HG02678 (cell line): ENCODE measurements around the gene SNAP23.
A peak's percentile ranks its signal among the peaks of the same experiment; 100 is the strongest.

Experiments used
- ATAC-seq: cut with Tn5 transposase; IDR thresholded peaks from one replicate; pipeline ENCODE4 v1.9.1; 2021; ENCODE audit warnings: mild to moderate bottlenecking, moderate library complexity; ENCODE audit not compliant: unreplicated experiment

The SNAP23 gene

DNA sequence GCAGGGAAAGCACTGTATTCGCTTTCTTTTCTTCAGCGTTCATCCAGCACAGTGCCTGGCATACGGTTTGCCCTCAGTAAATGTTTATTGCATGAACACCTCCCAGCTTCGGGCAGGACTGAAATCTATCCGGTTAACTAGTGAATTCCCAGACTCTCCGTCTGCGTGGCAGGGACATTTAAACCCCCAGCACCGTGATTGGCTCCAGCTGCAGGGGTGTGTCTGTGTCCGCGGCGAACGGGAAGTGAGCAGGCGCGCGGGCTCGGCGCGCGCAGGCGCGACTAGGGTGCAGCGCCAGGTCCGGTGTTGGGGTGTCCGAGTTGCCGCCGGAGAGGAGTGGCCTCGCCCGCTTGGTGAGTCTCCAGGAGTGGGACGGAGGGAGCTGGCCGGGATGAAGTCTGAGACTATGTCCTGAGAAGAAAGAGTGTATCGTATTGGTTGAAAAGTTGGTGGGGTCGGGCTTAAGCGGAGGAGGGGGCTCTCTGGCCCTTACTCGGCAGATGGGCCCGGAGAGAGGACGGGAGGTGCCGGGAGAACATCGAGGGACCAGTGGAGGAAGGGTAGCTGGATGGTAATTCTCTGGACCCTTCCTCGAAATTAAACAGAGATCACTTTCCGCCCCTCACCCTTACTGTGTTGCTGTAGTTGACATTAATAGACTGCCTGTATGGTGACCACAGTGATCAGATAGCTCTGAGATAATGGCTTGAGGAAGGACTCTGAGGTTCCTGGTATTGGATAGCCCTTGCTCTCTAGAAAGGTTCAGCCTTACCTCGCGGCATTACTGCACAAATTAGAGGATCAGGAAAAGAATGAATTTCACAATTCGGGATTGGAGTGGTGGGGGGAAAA, at the start of gene SNAP23:
SNAP23 (plus strand) TSS at position 274 of the 852 bp plus-strand sequence. CDS start 16,213 bp downstream, outside the sequence.
- ATAC-seq, result peak; percentile 87

DNA sequence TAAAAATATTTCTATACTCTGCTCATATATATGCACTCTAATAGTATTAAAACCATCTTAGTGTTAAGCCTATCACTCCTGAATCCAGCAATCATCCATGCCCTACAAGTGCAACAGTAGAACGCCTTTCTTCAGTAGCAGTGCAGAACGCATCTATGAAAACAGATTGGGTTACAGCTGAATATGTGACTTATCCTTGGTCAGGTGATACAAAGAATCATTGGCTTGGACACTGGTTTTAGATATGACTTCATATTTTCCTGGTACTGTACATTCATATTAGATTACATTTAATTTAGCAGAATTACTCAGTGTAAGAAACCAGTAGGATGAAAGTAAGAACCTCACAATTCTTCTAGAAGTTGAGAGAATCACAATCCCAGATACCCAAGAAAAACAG, 47.8 kb upstream of the SNAP23 start:
- no peak for ATAC-seq

DNA sequence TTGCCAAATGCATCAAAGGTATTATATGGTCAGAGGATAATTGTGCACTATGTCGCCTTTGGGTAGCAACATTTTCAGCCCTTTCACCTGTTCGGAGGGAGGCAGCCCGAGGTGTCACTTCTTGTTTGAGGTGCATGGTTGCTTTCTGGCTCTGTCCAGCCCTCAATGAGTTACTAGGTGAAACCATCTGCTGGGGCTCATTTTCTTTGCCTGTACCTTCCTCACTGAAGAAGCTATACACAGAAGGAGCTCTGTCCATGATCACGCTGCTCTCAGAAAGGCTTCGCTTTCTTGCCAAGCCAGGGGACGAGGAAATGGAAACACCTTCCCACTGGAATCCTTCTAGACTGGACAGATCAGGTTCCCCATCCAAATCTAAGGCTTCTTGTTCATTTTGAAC, 47.2 kb upstream of the SNAP23 start:
- no peak for ATAC-seq

DNA sequence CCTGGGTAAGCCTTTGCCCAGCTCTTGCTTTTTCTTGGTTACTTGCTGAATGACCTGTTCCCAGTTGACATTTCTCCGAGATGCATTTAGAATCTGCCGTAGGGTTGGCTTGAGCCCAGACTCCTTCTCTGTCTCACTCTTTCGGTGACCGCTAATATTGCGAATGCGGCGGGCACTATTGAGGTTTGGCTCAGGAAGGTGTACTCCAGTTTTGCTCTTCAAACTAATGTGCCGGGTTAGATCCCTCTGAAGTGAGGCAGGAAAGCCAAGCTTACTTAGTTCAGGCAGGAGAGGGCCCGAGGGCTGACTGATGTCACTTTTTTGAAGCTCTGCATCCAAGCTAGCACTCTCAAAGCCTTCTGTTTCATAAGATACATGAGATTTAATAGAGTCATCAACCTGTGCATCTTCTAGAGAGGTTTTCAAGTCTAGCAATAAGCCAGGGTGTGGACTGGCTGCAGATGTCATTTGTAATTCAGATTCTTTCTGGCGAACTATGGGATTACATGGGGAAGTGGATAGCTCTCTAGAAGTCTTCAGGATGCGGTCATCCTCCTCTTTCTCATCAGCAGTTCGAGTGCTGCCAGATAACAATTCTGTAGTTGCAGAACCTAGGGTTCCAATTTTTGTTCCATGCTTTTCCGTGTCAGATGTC, 45.5 kb upstream of the SNAP23 start:
- no peak for ATAC-seq

DNA sequence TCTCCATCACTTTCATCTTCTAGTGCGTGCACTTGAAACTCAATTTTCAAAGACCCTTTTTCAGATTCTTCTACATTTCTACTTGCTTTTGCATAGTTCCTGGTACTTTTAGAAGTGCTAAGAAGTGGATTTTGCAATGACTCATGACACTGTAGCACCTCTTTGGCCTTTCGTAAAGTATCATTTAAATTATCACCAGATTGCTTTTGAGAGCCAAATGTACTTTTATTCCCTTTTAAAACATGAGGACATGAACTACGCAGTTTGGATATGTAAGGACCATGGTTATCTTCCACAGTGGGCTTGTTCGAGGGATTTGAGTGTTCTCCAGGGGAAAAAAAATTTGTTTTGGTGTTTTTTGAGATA, 45.0 kb upstream of the SNAP23 start:
- no peak for ATAC-seq

DNA sequence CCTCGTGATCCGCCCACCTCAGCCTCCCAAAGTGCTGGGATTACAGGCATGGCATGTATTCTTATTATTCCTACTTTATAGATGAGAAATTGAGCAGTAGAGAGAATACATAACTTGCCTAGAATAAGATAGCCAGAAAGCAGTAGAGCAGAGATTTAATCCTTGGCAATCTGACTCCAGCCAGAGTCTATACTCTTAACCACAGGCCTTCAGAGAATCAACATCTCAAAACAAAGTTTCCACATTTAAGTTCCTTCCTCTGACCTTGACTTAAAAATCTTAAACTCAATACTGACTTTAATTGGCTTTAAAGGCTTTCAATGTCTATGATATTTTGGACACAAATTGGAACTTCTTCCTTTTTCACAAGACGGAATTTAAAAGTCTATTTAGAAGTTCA, 41.6 kb upstream of the SNAP23 start:
- ATAC-seq, result no peak

DNA sequence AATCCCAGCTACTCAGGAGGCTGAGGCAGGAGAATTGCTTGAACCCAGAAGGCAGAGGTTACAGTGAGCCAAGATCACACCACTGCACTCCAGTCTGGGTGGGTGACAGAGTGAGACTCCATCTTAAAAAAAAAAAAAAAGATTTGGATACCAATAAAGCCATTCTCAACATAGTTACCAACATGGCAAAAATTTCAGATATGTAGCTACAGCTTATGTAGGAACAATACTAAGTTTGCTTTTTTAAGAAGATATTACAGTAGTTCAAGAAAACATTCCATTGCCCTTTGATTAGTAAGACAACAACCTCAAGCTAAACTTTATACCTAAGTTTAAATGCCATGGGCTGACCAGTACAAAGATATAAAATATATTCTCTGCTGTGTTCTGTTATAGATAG, 38.9 kb upstream of the SNAP23 start:
- ATAC-seq, result no peak

DNA sequence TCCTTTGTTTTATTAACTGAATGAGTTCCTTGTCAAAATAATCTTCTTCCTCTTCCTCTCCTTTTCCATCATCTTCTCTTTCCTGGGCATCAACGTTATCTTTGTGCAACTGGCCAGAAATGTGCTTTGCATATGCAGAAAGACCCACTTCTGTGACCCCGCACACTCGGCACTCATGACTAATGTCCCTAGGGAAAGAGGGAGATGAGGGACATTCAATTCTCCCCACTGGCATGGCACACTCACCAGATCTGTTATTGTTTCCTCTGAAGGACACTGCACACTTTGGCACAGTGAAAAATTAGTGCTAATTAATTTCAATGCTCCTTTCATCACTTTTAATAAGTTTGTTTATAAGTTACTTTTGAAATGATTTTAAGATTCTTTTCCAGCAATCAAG, 38.5 kb upstream of the SNAP23 start:
- no peak for ATAC-seq

DNA sequence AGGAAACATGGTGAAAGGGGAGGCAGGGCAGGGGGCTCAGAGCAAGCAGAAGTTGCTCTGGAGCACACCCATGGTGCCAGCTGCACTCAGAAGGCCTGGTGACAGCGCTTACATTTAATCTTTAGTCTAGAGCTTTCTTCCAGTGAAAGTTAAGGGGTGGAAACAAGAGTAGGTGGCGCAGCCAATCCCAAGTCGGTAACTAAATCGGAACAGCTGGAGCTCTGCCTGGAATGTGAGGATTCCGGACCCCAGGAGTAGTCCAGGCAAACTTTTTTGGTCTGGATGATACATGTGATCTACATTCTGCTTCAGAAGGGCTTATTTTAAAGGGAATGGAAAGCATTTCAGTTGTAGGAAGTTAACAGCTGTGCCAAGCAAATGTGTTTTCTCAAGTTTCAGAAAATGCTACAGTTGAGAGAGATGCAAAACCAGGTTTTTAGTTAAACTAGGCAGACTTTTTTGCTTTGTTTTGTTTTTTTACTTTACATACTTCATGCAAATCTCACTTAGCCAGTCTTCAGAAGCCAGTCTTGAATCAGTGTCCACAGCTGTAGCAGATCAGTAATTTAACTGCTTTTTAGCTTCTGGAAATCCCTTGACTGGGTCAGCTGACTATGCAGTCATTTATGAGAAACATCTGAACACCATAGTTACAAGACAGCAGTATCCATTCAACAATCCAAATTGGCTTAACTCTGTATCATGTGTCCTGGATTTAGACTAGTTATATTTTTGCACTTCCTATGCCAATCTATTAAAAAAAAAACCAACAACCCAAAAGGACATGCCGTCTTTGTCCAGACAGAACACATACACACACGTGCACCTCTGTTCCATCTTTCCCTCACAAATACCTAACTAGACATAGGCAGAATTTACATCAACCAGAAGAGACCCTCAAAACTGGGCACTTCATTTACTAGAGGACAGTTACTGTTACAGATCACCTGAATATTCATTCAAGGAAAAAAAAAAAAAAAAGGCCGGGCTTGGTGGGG, 37.7 kb upstream of the SNAP23 start:
- peak; percentile 83 for ATAC-seq

DNA sequence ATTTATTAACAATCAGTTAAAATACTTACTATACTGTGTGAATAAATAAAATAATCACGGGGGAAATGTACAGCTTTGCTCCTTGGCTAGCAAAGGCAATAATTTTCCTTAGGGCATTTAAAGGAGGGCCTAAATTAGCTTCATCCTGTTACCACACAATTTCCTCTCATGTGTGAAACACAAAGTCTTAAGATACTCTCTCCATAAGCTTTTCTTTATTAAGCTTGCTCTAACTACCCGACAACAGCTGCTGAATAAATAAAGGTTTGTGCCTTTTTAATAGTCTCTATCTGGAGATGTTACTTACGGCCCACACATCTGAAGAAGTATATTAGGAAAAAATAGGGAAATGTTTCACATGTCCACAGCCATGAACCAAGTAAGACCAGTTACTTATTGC, 34.2 kb upstream of the SNAP23 start:
- ATAC-seq, result no peak

DNA sequence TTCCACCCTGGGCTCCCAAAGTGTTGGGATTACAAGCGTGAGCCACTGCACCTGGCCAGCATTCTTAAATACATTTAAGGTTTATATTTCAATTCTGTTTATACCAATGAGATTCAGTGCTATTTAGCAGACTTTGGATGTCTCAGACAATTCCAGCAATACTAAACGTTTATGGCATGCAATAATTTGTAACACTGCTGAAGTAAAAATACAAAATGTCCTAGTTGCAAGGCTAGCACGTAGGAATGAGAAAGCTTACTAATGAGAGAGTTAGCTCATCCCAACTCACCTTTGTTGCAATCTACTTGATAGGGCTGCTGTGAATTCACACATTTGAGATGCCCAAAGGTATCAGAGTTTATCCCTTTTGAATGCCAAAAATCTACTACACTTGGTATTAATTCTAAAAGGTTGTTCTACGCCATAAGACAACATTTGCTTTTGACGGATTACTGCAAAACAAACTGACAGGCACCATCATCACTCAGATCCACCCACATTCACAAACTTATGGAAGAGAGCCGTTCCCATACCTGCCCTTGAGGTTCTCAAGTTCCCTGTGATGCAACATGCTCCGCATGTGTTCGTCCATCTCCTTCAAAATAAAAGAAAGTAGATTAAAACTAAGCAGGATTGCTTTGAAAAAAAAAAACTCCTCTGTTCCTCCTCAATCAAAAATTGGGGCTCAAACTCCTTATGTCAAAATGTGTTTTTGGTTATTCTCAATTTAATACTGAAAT, 29.7 kb upstream of the SNAP23 start:
- no peak for ATAC-seq

DNA sequence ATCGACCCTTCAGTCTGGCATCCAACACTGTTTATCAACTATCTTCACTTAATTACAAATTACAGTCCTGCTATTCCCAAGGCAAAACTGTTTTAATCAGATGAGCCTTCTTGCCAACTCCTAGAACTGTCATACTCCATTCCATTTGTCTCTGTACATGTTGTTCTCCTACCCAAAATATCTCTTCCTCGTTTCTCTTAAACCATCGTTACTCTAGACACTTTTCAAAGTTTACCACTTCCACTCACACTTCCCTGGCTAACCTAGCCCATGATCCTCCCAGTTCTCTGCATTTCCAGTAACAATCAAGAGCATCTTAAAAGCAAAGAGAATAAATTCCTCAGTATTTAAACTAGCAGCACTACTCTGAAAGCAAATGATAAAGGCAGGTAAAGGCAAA, 24.4 kb upstream of the SNAP23 start:
- ATAC-seq, result no peak

DNA sequence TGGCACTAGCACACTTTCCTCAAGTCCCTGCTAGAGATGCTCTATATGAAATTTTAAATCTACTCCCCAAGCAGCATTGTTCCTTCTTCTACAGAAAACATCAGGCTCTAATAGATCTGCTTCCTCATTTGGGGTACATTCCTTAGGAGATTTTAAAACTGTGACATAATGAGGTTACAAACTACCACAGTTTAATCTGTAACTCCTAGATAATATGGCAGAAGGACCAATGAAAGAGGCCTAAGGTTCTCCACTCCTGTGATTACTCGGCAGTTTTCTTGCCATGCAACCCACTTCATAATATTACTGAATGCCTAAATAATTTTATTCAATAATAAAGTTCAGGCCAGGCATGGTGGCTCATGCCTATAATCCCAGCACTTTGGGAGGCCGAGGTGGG, 20.6 kb upstream of the SNAP23 start:
- ATAC-seq, result no peak

DNA sequence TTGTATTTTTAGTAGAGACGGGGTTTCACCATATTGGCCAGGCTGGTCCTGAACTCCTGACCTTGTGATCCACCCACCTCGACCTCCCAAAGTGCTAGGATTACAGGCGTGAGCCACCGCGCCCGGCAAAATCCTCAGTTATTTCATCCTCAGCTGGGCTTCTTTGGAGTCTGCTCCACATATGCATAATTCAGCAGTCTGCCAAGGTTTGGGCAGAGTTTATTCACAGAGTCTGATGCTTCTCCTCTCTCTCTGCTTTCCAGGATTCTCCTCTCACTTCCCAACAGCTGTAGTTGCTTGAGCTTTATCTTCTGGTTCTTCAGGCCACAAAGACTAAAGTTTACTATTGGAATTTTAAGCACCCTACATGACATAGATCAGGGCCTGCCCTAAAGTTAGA, 12.7 kb upstream of the SNAP23 start:
- ATAC-seq, result no peak

DNA sequence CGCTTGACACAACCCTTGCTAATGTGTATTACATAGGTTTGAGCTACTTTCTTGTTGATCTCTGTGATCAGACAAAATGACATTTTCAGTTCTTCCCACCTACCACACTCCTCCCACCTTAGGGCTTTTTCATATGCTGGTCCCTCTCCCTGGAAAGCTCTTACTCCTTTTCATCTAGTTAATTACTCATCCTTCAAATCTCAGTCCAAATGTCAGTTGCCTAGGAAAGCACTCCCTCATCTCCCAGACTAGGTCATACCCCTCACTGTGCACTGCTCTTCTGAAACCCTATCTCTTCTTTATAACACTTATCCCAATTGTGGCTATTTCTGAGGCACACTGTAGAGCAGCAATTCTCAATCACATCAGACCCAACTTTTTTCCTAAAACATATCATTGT, 11.8 kb upstream of the SNAP23 start:
- no peak for ATAC-seq

DNA sequence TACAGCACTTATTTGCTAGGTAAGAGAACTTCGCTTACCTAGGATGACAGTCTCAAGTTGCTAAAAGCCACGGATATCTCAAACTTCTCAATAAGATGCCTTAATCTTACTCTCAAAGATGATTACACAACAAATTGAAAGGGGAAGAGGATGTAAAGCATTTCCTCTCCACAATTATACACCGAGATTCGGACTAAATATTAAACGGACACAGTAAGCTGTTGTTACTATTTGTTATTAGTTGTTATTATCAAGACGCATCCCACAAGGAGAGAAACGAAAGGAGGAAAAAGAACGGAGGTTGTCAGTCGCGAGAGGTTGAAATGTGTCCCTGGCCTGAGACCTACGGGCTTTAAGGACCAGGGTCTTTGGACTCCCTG, 5.2 kb upstream of the SNAP23 start:
- no peak for ATAC-seq

DNA sequence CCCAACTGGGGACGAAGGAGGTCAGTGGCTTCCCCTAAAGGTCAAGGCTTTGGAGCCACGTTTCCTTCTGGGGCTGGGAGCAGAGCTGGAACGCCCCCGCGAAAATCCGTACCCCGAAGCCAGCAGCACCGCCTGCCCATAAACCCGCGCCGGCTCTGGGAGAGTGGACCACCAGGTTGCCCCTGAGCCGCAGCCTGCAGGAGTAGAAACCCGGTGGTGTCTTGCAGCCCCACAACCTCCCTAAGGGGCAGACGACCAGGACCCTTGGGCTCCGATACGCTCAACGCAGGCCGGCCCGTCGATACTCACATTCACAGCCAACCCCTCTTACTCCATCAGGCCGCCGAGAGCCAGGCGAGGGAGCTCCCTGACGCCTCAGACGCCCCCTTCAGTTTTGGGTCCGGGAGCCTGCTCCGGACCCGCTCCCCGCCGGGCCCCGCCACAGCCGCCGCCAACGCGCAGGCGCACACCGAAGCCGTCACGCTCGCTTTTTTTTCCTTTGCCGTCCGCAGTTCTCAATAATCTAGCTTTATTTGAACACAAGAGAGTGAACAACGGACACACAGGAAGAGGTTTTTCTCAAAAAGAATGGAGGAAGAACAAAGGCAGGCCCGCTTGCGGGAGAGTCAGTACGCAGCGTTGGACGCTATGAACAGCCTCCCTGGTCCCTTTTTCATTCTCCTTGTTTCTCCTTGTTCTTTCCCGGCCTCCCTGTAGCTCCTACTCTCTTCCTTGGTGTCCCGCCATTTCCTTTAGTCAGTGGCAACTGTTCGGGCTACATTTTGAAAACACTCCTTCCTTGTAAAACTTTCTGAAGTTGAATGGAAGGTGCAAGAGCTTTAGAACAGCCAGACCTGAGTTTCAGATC, 4.5 kb upstream of the SNAP23 start, which contains the start of gene ZNF106:
ZNF106 (minus strand) TSS at position 471 of the 868 bp plus-strand sequence. CDS start 18,852 bp downstream, outside the sequence.
- ATAC-seq, result peak; percentile 52

DNA sequence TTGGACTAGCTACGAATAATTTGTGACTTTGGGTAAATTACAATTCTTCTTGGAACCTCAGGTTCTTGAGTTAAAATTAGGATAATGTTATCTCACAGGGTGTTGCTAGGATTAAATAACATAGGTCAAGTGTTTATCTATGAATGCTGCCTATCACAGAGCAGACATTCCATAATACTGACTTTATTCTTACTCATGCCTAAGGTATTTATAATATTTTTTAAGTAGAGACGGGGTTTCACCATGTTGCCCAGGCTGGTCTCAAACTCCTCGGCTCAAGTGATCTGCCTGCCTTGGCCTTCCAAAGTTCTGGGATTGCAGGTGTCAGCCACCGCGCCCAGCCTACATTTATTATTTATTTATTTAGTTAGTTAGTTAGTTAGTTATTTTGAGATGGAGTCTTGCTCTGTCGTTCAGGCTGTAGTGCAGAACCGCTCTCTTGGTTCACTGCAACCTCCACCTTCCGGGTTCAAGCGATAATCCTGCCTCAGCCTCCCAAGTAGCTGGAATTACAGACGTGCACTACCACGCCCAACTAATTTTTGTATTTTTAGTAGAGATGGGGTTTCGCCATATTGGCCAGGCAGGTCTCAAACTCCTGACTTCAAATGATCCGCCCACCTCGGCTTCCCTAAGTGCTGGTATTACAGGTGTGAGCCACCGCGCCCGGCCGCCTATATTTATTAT, 3.8 kb upstream of the SNAP23 start:
- no peak for ATAC-seq

DNA sequence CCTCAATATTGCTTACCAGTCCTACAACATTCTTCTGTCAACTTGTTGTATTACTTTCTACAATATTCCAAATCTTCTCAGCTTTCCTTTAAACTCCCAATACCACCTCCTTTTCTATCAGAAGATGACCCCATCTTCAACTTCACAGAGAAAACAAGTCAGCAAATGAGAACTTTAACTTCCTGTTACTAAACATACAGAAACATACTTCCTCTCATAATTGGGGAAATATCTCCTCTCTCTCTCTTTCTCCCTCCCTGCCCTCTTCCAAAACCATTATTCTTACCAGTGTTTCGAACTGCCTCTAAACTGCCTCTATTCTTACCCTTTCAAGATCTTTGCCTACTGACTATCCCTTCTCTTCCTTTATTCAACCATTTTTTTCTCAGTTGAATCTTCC, 1.8 kb upstream of the SNAP23 start:
- ATAC-seq, result no peak
